Progenitor cell of endocrine pancreas (in vitro differentiated cells): ENCODE measurements around the gene MROH9. TPM values are rescaled to one million over a fixed set of nuclear protein-coding genes. Genes with fewer than 3 reads are reported as not detected.
"Not testable (repeated sequence)": the region's sequence is repeated elsewhere in the genome, so short reads cannot be mapped to it uniquely, and the experiment has no call there.

ENCODE experiments used
- DNase-seq: peaks from one replicate; pipeline ENCODE4 v3.0.0; 2021; ENCODE audit warnings: low spot score; ENCODE audit not compliant: unreplicated experiment
- H3K27ac Mint-ChIP-seq: 2 replicates; pipeline ENCODE4 v1.8.0; 2021; ENCODE audit warnings: mild to moderate bottlenecking, moderate library complexity, mixed read lengths
- H3K27me3 Mint-ChIP-seq: 2 replicates; pipeline ENCODE4 v1.8.0; 2021; ENCODE audit warnings: mixed read lengths
- H3K36me3 Mint-ChIP-seq: 2 replicates; pipeline ENCODE4 v1.8.0; 2022; ENCODE audit warnings: mixed read lengths; ENCODE audit not compliant: insufficient read depth
- H3K4me1 Mint-ChIP-seq: 2 replicates; pipeline ENCODE4 v1.8.0; 2021; ENCODE audit warnings: low read depth, mixed read lengths
- H3K4me3 Mint-ChIP-seq: 2 replicates; pipeline ENCODE4 v1.8.0; 2021; ENCODE audit warnings: low read depth, mild to moderate bottlenecking, moderate library complexity, mixed read lengths
- H3K9me3 Mint-ChIP-seq: 2 replicates; pipeline ENCODE4 v1.8.0; 2021; ENCODE audit warnings: low read depth, mixed read lengths
- CTCF ChIP-seq: fragments of 200-600 bp; sonication (generic); IDR thresholded peaks from one replicate; pipeline ENCODE4 v1.5.0; 2021; ENCODE audit warnings: antibody characterized with exemption, mild to moderate bottlenecking; ENCODE audit not compliant: unreplicated experiment
- total RNA-seq: library from RNA; stranded (reverse); gene quantifications from 2 replicates; pipeline ENCODE4 v1.2.1, GENCODE V29; 2021

The MROH9 gene
- total RNA-seq, 1 donor from 2014 or later = not detected

GRCh38 chr1:170938281-170938680, 2.9 kb downstream of the MROH9 start:
- DNase-seq = no peak
- no peak overlapping the region for H3K27ac Mint-ChIP-seq
- no peaks in the 10 kb centered on the region for H3K36me3 Mint-ChIP-seq
- no peaks in the 10 kb centered on the region for H3K27me3 Mint-ChIP-seq
- no peaks in the 10 kb centered on the region for H3K4me1 Mint-ChIP-seq
- peaks cover 5% of the 10 kb centered on the region for H3K9me3 Mint-ChIP-seq
- TF ChIP-seq CTCF = no peak
- H3K4me3 Mint-ChIP-seq = no peak overlapping the region

DNA sequence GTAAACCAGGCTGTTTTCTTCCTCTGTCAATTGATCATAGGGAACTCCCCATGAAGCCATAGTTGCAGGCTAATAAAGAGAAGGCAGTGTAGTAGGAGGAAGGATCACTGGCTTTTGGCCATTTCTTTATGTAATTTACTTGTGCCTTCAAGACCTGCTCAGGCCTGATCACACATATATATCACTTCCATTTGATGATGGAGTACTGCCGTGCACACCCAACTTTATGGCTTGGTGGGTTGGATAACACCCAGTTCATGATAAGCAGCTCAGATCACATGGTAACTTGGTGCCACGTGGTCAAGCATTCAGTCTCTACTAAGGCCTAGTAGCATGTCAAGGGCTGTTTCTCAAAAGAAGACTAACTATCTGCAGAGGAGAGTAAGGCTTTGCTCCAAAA, 4.1 kb downstream of the MROH9 start:
- Mint-ChIP-seq H3K4me3 (no peak overlapping the region), H3K27me3 (no peaks in the 10 kb centered on the region), H3K27ac (no peak overlapping the region), H3K9me3 (peaks cover 5% of the 10 kb centered on the region), H3K36me3 (no peaks in the 10 kb centered on the region), H3K4me1 (no peaks in the 10 kb centered on the region)
- DNase-seq = no peak
- TF ChIP-seq CTCF = no peak

DNA sequence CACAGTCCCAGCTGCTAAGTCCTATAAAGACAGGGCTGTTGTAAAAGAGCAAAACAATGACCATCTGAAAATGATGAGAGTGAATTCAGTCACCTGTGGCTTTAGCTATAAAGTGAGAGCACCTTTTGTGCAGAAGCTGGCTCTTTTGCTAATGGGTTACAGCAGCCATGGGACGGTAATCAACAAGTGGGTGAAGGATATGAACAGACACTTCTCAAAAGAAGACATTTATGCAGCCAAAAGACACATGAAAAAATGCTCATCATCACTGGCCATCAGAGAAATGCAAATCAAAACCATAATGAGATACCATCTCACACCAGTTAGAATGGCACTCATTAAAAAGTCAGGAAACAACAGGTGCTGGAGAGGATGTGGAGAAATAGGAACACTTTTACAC, 16.4 kb downstream of the MROH9 start:
- peaks cover 15% of the 10 kb centered on the region for H3K27me3 Mint-ChIP-seq
- DNase-seq, H3K9me3 Mint-ChIP-seq, H3K4me1 Mint-ChIP-seq, H3K4me3 Mint-ChIP-seq, H3K36me3 Mint-ChIP-seq, H3K27ac Mint-ChIP-seq: not testable (repeated sequence)

- Mint-ChIP-seq H3K36me3 (no peaks in the 10 kb centered on the region), H3K27me3 (peaks cover 5% of the 10 kb centered on the region), H3K9me3 (no peaks in the 10 kb centered on the region), H3K4me1 (no peaks in the 10 kb centered on the region), H3K27ac (no peak overlapping the region), H3K4me3 (no peak overlapping the region)
- TF ChIP-seq CTCF = no peak
- DNase-seq = no peak
These were observed 24.1 kb downstream of the MROH9 start for GRCh38 chr1:170959385-170959784.

DNA sequence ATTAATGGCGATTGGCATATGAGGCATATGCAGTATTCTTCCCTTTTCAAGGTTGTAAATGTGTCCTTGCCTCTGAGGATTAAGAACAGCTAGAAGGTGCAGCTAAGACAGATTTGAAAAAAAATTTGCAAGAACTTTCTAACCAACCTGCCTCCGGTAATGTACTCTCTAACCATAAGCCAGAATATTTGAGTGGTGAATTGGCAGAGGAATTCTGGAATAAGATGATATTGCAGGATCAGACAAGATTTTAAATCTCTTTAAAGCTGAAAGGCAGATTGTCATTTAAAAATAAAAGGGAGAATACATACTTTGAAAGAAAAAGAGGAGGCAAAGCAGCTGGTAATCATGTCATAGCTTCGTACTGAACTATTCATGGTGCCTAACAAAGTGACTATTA, 29.2 kb downstream of the MROH9 start:
- DNase-seq = no peak
- Mint-ChIP-seq H3K9me3 (no peaks in the 10 kb centered on the region), H3K4me1 (peaks cover 3% of the 10 kb centered on the region), H3K4me3 (no peak overlapping the region), H3K27ac (no peak overlapping the region), H3K36me3 (no peaks in the 10 kb centered on the region), H3K27me3 (peaks cover 24% of the 10 kb centered on the region)
- no peak for TF ChIP-seq CTCF

DNA sequence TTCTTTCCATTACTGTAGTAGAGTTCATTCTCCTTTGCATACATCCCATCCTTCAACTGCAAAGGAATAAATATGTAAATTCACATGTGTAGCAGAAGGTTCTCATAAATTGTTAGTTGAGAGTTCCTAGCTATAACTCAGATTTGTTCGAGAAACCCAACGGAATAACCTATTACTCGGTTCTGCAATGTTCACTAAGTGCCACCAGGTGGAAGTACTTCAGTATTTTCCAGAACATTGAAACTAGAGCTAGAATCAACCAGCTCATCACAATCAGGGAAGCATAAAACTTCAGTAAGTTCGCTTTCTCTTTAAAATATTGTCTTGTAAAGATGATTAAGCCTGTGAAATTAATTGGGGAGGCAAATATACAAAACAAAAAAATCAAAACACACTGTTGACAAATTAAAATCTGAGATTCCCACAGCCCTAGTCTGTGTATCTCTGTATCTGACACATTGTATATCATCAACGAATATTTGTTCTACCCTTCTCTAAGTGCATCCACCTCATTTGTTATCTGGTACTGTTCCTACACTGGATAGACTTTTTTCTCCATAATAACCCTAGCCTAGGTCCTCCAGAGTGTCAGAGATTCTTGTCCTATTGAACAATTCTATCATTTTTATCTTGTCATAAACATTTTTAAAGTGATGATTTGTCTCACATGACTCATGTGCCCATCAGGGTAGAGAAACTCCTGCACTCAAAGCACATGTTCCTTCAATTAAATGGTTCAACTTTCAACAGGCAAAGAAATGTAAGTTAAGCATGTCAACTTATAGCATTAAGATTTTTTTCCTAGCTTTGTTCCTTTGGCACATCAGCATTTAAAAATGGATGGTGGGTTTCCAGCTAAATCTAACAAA, 31.9 kb downstream of the MROH9 start:
- Mint-ChIP-seq H3K4me3 (no peak overlapping the region), H3K27me3 (peaks cover 24% of the 10 kb centered on the region), H3K9me3 (no peaks in the 10 kb centered on the region), H3K4me1 (peaks cover 5% of the 10 kb centered on the region), H3K27ac (no peak overlapping the region), H3K36me3 (no peaks in the 10 kb centered on the region)
- peak; percentile 70 for TF ChIP-seq CTCF
- no peak for DNase-seq
